GM21619 (cell line): ENCODE results near the gene MPI.
"Not testable (repeated sequence)": the region's sequence is repeated elsewhere in the genome, so short reads cannot be mapped to it uniquely, and the experiment has no call there.

Experiments used
- ATAC-seq: cut with Tn5 transposase; IDR thresholded peaks from one replicate; pipeline ENCODE4 v1.9.1; 2021; ENCODE audit not compliant: unreplicated experiment

The MPI gene

GRCh38 chr15:74890665-74890960 lies 771 bp downstream of the MPI start:
- no peak for ATAC-seq

DNA sequence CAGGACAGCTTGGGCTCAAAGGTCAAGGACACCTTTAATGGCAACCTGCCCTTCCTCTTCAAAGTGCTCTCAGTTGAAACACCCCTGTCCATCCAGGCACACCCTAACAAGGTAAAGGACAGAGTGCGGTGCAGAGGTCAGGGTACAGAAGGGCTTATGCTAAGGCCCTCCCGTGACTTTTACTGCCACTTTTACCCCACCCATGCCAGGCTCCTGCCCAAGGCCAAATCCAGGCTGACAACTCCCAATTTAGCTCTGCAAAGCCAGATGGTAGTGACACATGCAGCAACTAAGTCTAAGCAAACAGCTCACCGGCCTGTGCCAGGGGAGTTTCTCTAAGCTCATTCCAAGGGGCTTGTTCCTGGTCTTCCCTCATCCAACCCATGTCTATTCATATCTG lies 1.6 kb downstream of the MPI start:
- no peak for ATAC-seq

GRCh38 chr15:74892313-74892712 lies 2.5 kb downstream of the MPI start:
- no peak for ATAC-seq

- no peak for ATAC-seq
Measured at GRCh38 chr15:74892931-74893330, 3.1 kb downstream of the MPI start.

- no peak for ATAC-seq
Measured at GRCh38 chr15:74893627-74894026, 3.8 kb downstream of the MPI start.

DNA sequence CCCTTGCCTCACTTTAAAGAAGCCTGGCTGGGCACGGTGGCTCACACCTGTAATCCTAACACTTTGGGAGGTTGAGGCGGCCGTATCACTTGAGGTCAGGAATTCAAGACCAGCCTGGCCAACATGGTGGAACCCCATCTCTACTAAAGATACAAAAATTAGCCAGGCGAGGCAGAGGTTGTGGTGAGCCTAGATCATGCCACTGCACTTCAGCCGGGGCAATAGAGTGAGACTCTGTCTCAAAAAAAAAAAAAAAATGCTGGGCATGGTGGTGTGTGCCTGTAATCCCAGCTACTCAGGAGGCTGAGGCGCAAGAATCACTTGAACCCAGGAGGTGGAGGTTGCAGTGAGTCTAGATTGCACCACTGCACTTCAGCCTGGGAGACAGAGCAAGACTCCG lies 4.5 kb downstream of the MPI start:
- ATAC-seq, result not testable (repeated sequence)

DNA sequence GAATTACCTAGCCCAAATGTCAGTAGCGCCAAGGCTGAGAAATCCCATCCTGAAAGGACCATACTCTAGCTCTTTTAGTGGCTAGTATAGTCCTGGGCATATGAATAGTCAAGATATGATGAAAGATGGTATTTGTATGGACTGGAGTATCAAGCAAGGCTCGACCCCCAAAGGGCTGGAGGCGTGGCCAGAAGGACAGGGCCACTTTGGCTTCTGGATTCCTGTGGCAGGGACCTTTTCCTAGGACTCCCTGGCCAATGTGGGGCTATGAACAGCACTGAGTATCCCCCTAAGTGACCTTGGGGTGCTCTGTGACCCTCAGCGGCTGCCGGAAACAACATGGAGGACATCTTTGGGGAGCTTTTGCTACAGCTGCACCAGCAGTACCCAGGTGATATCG lies 6.0 kb downstream of the MPI start:
- ATAC-seq, result no peak

DNA sequence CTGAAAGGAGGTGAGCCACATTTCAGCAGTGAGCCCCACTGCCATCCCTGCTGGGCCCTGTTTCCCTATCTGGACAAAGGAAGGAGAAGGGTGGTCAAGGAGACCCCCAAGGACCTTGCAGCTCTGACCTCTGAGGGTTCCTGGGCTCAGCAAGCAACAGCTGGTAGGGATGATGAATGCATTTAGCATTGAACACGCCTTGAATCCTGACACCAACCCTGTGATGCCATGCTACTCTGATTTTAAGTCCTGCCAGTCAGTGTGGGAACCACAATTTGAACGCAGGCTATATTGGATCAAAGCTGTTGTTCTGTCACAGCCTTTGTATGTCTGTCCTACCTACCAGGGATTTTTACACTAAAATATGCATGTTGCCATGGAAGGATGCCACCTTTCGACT lies 6.5 kb downstream of the MPI start:
- ATAC-seq, result no peak

- ATAC-seq, result no peak
Measured at GRCh38 chr15:74897300-74897701, 7.5 kb downstream of the MPI start.

DNA sequence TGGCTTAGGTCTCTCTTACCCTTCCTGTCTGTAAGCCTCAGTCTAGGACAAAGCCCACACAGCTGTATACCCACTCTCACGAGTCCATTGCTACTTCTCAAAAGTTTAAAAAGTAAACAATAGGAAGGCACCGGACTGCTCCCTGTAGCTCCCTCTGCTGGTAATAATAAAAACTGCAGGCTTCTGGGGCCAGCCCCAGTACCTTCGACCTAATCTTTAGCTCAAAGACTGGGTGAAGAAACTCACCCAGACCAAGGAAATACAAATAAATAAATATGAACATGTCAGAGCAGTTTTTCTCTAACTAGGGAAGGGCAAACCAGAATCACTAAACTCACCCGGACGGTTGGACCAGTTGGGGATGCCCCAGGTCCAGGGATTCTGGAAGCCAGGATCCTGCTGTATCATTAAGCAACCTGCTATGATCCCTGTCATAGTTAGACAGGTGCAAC lies 11.8 kb downstream of the MPI start:
- no peak for ATAC-seq

DNA sequence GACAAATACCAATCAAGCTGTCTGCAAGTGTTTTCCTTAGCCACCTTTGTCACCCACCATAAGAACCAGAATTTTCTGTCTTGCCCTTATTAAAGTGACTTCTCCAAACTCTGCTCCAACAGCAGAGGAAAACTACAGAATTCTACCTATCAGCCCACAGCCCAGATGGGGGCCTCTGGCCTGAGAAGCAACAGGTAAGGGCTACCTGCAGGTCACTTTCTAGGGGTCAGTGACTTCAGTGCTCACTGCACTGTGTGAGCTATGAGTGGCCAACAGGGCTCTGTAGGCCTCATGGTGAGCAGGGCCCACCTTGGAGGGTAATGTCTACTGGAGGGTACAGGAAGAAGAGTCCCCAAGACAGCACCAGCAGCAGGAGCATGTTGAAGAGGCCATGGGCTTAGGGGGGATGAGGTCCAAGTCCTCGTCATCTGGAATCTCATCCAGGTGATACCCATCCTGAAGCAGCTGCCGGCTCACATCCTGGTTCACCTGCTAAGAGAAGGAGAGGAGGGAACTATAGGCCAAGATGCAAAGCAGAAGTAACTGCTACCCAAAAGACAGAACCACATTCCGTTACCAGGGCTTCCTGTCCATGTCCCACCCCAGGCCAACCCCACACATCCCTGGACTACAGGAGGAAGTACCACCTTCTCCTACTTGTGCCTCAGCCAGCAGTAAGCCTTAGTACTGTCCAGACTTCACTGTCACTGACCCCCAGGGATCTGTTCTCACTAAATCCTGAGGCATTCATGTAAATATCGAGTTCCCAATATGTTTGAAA lies 12.6 kb downstream of the MPI start:
- no peak for ATAC-seq

GRCh38 chr15:74903676-74904075 lies 13.8 kb downstream of the MPI start:
- no peak for ATAC-seq

GRCh38 chr15:74904190-74904805 lies 14.5 kb downstream of the MPI start:
- no peak for ATAC-seq

DNA sequence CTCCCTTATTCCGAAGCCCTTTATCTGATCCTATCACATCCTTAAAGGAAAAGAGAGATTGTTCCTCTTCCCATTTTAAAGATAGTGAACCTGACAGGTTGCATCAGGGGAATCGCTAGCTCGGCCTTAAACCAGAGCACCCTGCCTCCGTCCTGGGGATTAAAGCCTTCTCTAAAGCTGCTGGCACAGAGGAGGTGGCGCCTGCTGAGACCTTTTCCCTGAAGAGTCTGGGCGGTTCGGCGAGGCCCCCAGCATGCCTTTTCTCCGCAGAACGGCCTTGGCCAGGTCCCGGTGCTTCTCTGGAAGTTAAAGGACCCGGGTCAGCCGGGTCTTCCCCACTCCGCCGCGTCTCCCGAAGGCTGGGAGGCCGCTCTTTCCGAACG lies 16.2 kb downstream of the MPI start:
- ATAC-seq, result peak; percentile 22

DNA sequence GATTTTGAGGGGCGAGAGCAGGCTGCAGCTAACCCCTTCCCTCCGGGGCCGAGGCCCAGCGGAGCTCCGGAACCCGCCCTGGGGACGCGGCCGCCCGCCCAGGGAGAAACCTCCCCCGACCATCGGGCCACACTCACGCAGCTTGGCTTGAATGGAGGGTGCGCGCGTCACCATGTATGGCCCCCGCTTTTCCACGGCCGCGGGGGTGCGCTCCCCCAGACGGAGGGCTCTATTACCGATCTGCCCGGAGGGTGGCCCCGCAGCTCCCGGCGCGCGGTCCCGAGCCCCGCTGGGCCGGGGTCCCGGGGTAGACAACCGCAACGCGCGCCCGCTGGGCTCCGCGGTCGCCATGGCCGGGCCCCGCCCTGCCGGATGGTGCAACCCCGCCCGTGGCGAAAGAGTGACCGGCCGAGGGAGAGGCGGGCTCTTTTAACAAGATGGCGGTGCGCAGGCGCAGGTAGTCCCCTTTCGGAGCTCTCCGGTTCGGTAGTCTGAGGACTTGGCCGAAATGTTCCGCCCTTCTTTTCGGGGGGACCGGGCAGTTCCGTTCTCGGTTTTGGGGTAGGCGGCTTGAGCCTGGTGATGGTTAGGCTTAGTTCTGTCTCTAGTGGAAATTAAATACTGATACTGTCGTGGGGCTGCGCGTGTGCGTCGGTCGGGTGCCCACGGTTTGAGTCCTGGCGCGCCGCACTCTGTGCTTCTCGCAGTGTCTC lies 16.8 kb downstream of the MPI start, which contains the start of gene FAM219B:
TSS of gene FAM219B (minus strand) at position 402 of the 713 bp plus-strand sequence. CDS start at position 351, 51 bp downstream.
- peak; percentile 83 for ATAC-seq

GRCh38 chr15:74907163-74907870 lies 17.5 kb downstream of the MPI start:
- no peak for ATAC-seq

DNA sequence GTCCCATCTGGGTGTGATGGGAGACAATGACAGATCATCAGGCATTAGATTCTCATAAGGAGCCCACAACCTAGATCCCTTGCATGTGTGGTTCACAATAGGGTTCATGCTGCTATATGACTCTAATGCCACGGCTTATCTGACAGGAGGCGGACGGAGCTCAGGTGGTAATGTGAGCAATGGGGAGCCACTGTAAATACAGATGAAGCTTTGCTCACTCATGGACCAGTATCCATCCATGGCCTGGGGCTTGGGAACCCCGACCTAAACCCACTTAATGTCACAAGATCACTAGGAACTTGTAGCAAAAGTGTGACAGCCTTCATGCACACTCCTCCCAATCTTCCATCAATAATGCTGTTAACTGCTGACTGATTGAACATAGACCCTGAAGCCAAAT lies 18.8 kb downstream of the MPI start:
- no peak for ATAC-seq

DNA sequence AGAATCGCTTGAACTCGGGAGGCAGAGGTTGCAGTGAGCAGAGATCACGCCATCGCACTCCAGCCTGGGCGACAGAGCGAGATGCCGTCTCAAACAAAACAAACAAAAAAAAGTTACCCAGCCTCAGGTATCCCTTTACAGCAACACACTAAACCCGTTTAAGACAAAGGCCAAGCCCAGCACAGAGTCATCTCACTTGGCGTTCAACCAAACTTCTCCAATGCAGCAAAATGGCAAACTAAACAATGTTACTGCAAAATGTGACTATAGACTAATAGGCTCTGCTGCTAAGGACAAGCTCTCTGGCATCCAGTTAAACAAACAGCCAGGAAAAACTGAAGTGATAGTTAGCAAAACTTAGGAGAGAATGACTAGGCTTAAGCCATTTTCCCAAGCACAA lies 23.2 kb downstream of the MPI start:
- ATAC-seq, result no peak

- not testable (repeated sequence) for ATAC-seq
Measured at GRCh38 chr15:74913799-74914198, 24.0 kb downstream of the MPI start.

DNA sequence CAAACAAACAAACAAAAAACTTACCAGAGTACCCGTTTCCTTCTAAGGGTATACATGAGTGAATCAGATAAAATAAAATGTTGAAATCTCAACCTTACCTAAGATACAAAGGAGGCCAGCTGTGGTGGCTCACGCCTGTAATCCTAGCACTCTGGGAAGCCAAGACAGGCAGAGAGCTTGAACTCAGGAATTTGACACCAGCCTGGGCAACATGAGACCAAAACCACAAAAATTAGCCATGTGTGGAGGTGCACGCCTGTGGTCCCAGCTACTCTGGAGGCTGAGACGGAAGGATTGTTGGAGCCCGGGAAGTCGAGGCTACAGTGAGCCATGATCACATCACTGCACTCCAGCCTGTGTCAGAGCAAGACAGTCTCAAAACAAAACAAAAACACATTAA lies 27.8 kb downstream of the MPI start:
- no peak for ATAC-seq

- ATAC-seq, result no peak
Measured at GRCh38 chr15:74920456-74920855, 30.6 kb downstream of the MPI start.

GRCh38 chr15:74924525-74924924 lies 34.7 kb downstream of the MPI start:
- no peak for ATAC-seq
